ENCODE data around the gene RSRC1. TPM values are rescaled to one million over a fixed set of nuclear protein-coding genes. Genes with fewer than 3 reads are reported as not detected.

RSRC1 gene
- total and polyA plus RNA-seq, 2 of the 13 experiments (the other 11 are each of a cell fraction or from before 2014, with no cell fraction given): 4.9 to 63.0 TPM

GRCh38 chr3:158109804-158110657 is at the start of gene RSRC1 (continued):
- TF ChIP-seq POGK (CRISPR knock-in tag; conservative IDR thresholded peaks at IDR 0.05): peak; percentile 91
- TF ChIP-seq CC2D1A (CRISPR knock-in tag; IDR thresholded peaks at IDR 0.05): no peak
- TF ChIP-seq HINFP (CRISPR knock-in tag; IDR thresholded peaks at IDR 0.05; ENCODE audit: low read depth): 0 out of 2 replicates have a peak, but pooled peaks have one; percentile 23
- peak; percentile 62; the same call in 1 of the 2 replicates for TF ChIP-seq PRDM10 (CRISPR knock-in tag; IDR thresholded peaks at IDR 0.05; ENCODE audit: low read depth)
- TF ChIP-seq GLMP (CRISPR knock-in tag; IDR thresholded peaks at IDR 0.05; ENCODE audit: borderline replicate concordance): no peak; the same call in 1 of the 2 replicates
- TF ChIP-seq KLF13 (CRISPR knock-in tag; IDR thresholded peaks at IDR 0.05): peak; percentile 57; the same call in 1 of the 2 replicates
- TF ChIP-seq ZNF557 (CRISPR knock-in tag; IDR thresholded peaks at IDR 0.05): 0 out of 2 replicates have a peak, but pooled peaks have one; percentile 55
- peak; percentile 14; the same call in 1 of the 2 replicates for TF ChIP-seq CREB1 (IDR thresholded peaks at IDR 0.05)
- no peak; the same call in 1 of the 2 replicates for TF ChIP-seq CREB1 (CRISPR knock-in tag; IDR thresholded peaks at IDR 0.05)
- peak; percentile 54; the same call in 1 of the 2 replicates for TF ChIP-seq BCL6 (CRISPR knock-in tag; IDR thresholded peaks at IDR 0.05)
- peak; percentile 100 for TF ChIP-seq ZFX (CRISPR knock-in tag; IDR thresholded peaks at IDR 0.05; ENCODE audit: low read depth)
- peak; percentile 75; the same call in 1 of the 2 replicates for TF ChIP-seq HOMEZ (CRISPR knock-in tag; IDR thresholded peaks at IDR 0.05; ENCODE audit: low read depth)
- TF ChIP-seq SRSF9 (IDR thresholded peaks at IDR 0.05; ENCODE audit: borderline replicate concordance, insufficient read depth, low read depth, low read length, poor library complexity, severe bottlenecking): no peak
- no peak for TF ChIP-seq ZNF713 (CRISPR knock-in tag; IDR thresholded peaks at IDR 0.05)

Data from HepG2 (cell line).